GM12878 (cell line): ENCODE measurements around the gene CNN2. TPM values are rescaled to one million over a fixed set of nuclear protein-coding genes. Genes with fewer than 3 reads are reported as not detected.
A peak's percentile ranks its signal among the peaks of the same experiment; 100 is the strongest.

ENCODE experiments used
- ATAC-seq: fragments of 200-7000 bp; cut with Tn5 transposase; 3 replicates; pipeline ENCODE4 v1.9.1; 2020; ENCODE audit warnings: mild to moderate bottlenecking, moderate library complexity
- BruUV-seq: library from RNA; stranded (reverse); fragments of 400-500 nt; replicated peaks from 2 replicates; lab custom pipeline; 2021; lab: Mats Ljungman, UMichigan
- CTCF ChIA-PET: fragments of 300-600 bp; sonication (Branson Sonifier 250); formaldehyde crosslinking; extraction: SDS; loops from one replicate; lab custom pipeline; 2021; ENCODE audit warnings: inconsistent platforms; lab: Yijun Ruan, JAX
- POLR2A ChIA-PET: fragments of 350-600 bp; formaldehyde crosslinking; extraction: SDS; loops from one replicate; lab custom pipeline; 2021; ENCODE audit warnings: inconsistent platforms; lab: Charles Lee
- RAD21 ChIA-PET: fragments of 300-600 bp; sonication (Branson Sonifier 250); formaldehyde crosslinking; loops from one replicate; lab custom pipeline; 2023; ENCODE audit warnings: antibody characterized with exemption; ENCODE audit not compliant: unreplicated experiment; lab: Charles Lee
- SMC1A ChIA-PET: fragments of 300-600 bp; sonication (Branson Sonifier 250); formaldehyde crosslinking; loops from one replicate; lab custom pipeline; 2023; ENCODE audit not compliant: unreplicated experiment, uncharacterized antibody; lab: Charles Lee
- DNase-seq: peaks from one replicate; pipeline ENCODE4 v3.0.0-alpha.2; 2011; ENCODE audit warnings: low read depth, low spot score
- FAIRE-seq: peaks from 3 replicates; lab custom pipeline; 2011; peaks lifted over from hg19 to GRCh38; lab: Jason Lieb, UNC
- H2AFZ ChIP-seq: 2 replicates; pipeline ENCODE4 v1.6.0; 2011; ENCODE audit warnings: low read depth, low read length, control low read depth; ENCODE audit not compliant: control insufficient read depth
- H3K27ac ChIP-seq: 2 replicates; pipeline ENCODE4 v1.5.1; 2011; ENCODE audit warnings: control low read depth; ENCODE audit not compliant: control insufficient read depth, insufficient read depth
- H3K27me3 ChIP-seq, 2 experiments: replicated peaks in 1 of 2; 2 replicates each; pipeline versions ENCODE4 v1.6.0 to v1.6.1; 2011; ENCODE audit warnings: low read length in 1 of 2; ENCODE audit not compliant: control insufficient read depth in 2 of 2, insufficient read depth in 2 of 2
- H3K36me3 ChIP-seq, 2 experiments: 2 replicates each; pipeline ENCODE4 v1.5.1; 2011; ENCODE audit warnings: low read length in 1 of 2; ENCODE audit not compliant: control insufficient read depth in 2 of 2, insufficient read depth in 2 of 2
- H3K4me1 ChIP-seq: 2 replicates; pipeline ENCODE4 v1.6.1; 2011; ENCODE audit warnings: mild to moderate bottlenecking, low read length, moderate library complexity, mixed read lengths; ENCODE audit not compliant: control insufficient read depth, insufficient read depth
- H3K4me2 ChIP-seq: 2 replicates; pipeline ENCODE4 v1.6.0; 2011; ENCODE audit warnings: control low read depth; ENCODE audit not compliant: control insufficient read depth, insufficient read depth
- H3K4me3 ChIP-seq: fragments of 200-600 bp; sonication (generic); 2 replicates; pipeline ENCODE4 v1.5.1; 2016
- H3K79me2 ChIP-seq: 2 replicates; pipeline ENCODE4 v1.6.0; 2011; ENCODE audit warnings: low read length; ENCODE audit not compliant: control insufficient read depth, insufficient read depth
- H3K9ac ChIP-seq: 2 replicates; pipeline ENCODE4 v1.8.0; 2011; ENCODE audit warnings: low read length, control low read depth, mixed read lengths; ENCODE audit not compliant: control insufficient read depth, insufficient read depth
- H3K9me3 ChIP-seq: replicated peaks from 3 replicates; pipeline ENCODE4 v1.5.1; 2011; ENCODE audit warnings: mild to moderate bottlenecking, low read length; ENCODE audit not compliant: control insufficient read depth, insufficient read depth
- H4K20me1 ChIP-seq: 2 replicates; pipeline ENCODE4 v1.6.0; 2011; ENCODE audit not compliant: control insufficient read depth, insufficient read depth
- BHLHE40 ChIP-seq, 2 experiments: fragments of 450-650 bp in 1 of 2; IDR thresholded peaks; 2 replicates each; pipeline ENCODE4 v1.6.1; 2011 to 2017; ENCODE audit warnings: low read depth in 2 of 2, borderline replicate concordance in 1 of 2, improper control_type of control experiment in 1 of 2, low read length in 1 of 2, mild to moderate bottlenecking in 1 of 2
- HDGF ChIP-seq: fragments of 450-650 bp; IDR thresholded peaks from 2 replicates; pipeline ENCODE4 v1.6.1; 2016; ENCODE audit warnings: antibody characterized with exemption
- NR2C1 ChIP-seq: fragments of 450-650 bp; IDR thresholded peaks from 2 replicates; pipeline ENCODE4 v1.6.1; 2017; ENCODE audit warnings: antibody characterized with exemption, mild to moderate bottlenecking, moderate library complexity
- NR2F1 ChIP-seq: fragments of 450-650 bp; conservative IDR thresholded peaks from 2 replicates; pipeline ENCODE4 v1.6.1; 2017; ENCODE audit warnings: mild to moderate bottlenecking
- SPI1 ChIP-seq: IDR thresholded peaks from 2 replicates; pipeline ENCODE4 v1.6.1; 2011; ENCODE audit warnings: low read depth, mild to moderate bottlenecking, low read length, moderate library complexity, borderline replicate concordance; ENCODE audit not compliant: insufficient read depth
- WRNIP1 ChIP-seq: IDR thresholded peaks from 2 replicates; pipeline ENCODE4 v1.6.1; 2011; ENCODE audit warnings: low read depth, low read length, improper control_type of control experiment, borderline replicate concordance
- WGBS: methylation state at CpG from one replicate; pipeline ENCODE4 v1.1.6; 2016; ENCODE audit warnings: low lambda C conversion rate; ENCODE audit not compliant: insufficient replicate concordance, insufficient coverage; ENCODE audit errors: missing lambda C conversion rate; 5-methylcytosine and 5-hydroxymethylcytosine counted together
- in situ Hi-C: fragments of 300-500 bp; cut with MboI; formaldehyde crosslinking; loops from 9 replicates; pipeline ENCODE4 v1.14.3; 2018; ENCODE audit warnings: mixed read lengths
- intact Hi-C: fragments of 100-400 bp; cut with micrococcal nuclease; formaldehyde crosslinking; loops from one replicate; pipeline ENCODE4 v1.14.2; 2022; ENCODE audit not compliant: unreplicated experiment
- polyA plus RNA-seq, 11 experiments: library from polyadenylated mRNA; depleted of rRNA in 4 of 11; unstranded in 6 of 11; stranded (reverse) in 5 of 11; fragments of >200 nt; fragmentation: Nextera tagmentation in 4 of 11; fragmentation: Illumina TruSeq in 1 of 11; extraction: Ambion mirVana in 4 of 11; extraction: Trizol in 1 of 11; gene quantifications; 1 replicate in 1 of 11; 2 replicates in 10 of 11; pipeline versions ENCODE4 v1.2.1 to v1.2.3, GENCODE V29; 2011 to 2016; ENCODE audit warnings: inconsistent platforms in 2 of 11, missing spikeins in 2 of 11, low read depth in 1 of 11
- total RNA-seq, 4 experiments: library from RNA; depleted of rRNA in 3 of 4; stranded (reverse); fragments of >200 nt in 3 of 4; fragmentation: Illumina TruSeq in 1 of 4; extraction: Trizol in 1 of 4; gene quantifications; 2 replicates each; pipeline versions ENCODE4 v1.2.1 to v1.2.3, GENCODE V29; 2013 to 2021

The CNN2 gene
- total and polyA plus RNA-seq, 10 of the 15 experiments (the other 5 are each of a cell fraction or from before 2014, with no cell fraction given): 34.7 to 311 (median 172) TPM

- no peaks in the 10 kb centered on the region for H3K9me3 ChIP-seq
- intact Hi-C loops (loop anchor here (2.0 kb wide), 1 partner anchor 83 kb away; the partner anchor contains the start of gene GPX4), in situ Hi-C loops (no loop called here)
- FAIRE-seq: no peak
- H3K4me2 ChIP-seq: peak overlapping the region; percentile 48
- no TSS peak for BruUV-seq
- ATAC-seq: peak; percentile 2; the same call in 2 of the 3 replicates
- 1% methylated on average over 59 of the region's 60 CpGs for WGBS
- peak; percentile 84 for TF ChIP-seq NR2F1
- TF ChIP-seq BHLHE40 (IDR thresholded peaks at IDR 0.05; ENCODE audit: borderline replicate concordance in 1 of 2, low read depth in 2 of 2, low read length in 1 of 2): peak in 1 of 2 experiments; percentile 16; a peak in 1 of 4 replicates
- no peak for TF ChIP-seq WRNIP1
- no peak for TF ChIP-seq SPI1
- TF ChIP-seq NR2C1: peak; percentile 80
- TF ChIP-seq HDGF: 0 out of 2 replicates have a peak, but pooled peaks have one; percentile 26
- peak overlapping the region; percentile 99 for H3K27ac ChIP-seq
- SMC1A ChIA-PET: interaction anchor here (0.5 to 2.0 kb wide), 5 partner anchors 7 to 113 kb away, joined by 3 to 8 read pairs (median 4); partner anchors contain the start of gene WDR18
- H3K4me1 ChIP-seq: peaks cover 32% of the 10 kb centered on the region
- POLR2A ChIA-PET: interaction anchor here (0.7 to 1.7 kb wide), 10 partner anchors 8 to 223 kb away, joined by 3 to 9 read pairs (median 3); partner anchors contain the start of genes ARHGAP45 and WDR18
- no peak for DNase-seq
- H4K20me1 ChIP-seq: peaks cover 6% of the 10 kb centered on the region; the same call in 1 of the 2 replicates
- CTCF ChIA-PET: interaction anchor here (0.6 to 1.9 kb wide), 4 partner anchors 36 to 249 kb away, joined by 3 to 6 read pairs (median 5); partner anchors contain the start of genes CIRBP and WDR18
- H3K4me3 ChIP-seq: peak overlapping the region; percentile 83
- H3K36me3 ChIP-seq: no peaks in the 10 kb centered on the region; a peak in 1 of 4 replicates
- H3K79me2 ChIP-seq: peaks cover 58% of the 10 kb centered on the region
- RAD21 ChIA-PET: interaction anchor here (0.6 to 1.4 kb wide), 5 partner anchors 8 to 69 kb away, joined by 3 to 4 read pairs (median 3); partner anchors contain the start of gene WDR18
- H3K9ac ChIP-seq: peak overlapping the region; percentile 94
- no peak overlapping the region for H2AFZ ChIP-seq
- H3K27me3 ChIP-seq: no peaks in the 10 kb centered on the region
Observed at GRCh38 chr19:1019980-1020867, 6.2 kb upstream of the CNN2 start.
